GM19035 (cell line): ENCODE data around the gene RANBP1.

Experiments
- ATAC-seq: cut with Tn5 transposase; IDR thresholded peaks from one replicate; pipeline ENCODE4 v1.9.1; 2021; ENCODE audit not compliant: unreplicated experiment

Gene RANBP1

DNA sequence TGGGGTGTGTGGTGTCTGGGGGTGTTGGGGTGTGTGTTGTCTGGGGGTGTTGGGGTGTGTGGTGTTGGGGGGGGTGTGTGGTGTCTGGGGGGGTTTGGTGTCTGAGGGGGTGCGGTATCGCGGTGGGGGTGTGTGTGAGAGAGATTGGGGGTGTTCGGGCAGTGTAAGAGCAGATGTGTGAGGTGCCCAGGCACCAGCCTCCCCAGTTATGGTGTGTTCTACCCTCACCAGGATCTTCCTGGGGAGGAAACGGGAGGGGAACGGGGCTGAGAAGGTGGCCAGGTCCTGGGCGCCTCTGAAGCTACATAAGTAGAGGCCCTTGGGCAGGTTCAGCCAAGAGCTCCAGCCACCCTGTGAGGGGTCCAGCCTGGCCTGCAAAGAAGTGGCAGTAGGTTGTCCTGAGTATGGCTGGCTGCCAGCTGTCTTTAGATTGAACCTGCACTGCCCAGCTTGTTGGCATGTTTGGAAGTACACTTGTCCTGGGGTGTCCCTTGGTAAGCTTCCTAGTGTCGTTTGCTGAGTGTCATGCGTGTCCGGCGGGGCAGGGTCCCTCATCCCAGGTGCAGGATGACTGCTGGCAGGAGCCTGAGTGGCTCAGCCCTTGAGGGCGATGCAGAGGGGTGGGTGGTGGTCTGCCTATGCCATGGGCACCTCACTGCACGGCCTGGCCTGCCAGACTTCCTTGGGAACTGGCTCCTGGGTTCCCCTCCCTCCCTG, 7.6 kb downstream of the RANBP1 start:
- no peak for ATAC-seq

DNA sequence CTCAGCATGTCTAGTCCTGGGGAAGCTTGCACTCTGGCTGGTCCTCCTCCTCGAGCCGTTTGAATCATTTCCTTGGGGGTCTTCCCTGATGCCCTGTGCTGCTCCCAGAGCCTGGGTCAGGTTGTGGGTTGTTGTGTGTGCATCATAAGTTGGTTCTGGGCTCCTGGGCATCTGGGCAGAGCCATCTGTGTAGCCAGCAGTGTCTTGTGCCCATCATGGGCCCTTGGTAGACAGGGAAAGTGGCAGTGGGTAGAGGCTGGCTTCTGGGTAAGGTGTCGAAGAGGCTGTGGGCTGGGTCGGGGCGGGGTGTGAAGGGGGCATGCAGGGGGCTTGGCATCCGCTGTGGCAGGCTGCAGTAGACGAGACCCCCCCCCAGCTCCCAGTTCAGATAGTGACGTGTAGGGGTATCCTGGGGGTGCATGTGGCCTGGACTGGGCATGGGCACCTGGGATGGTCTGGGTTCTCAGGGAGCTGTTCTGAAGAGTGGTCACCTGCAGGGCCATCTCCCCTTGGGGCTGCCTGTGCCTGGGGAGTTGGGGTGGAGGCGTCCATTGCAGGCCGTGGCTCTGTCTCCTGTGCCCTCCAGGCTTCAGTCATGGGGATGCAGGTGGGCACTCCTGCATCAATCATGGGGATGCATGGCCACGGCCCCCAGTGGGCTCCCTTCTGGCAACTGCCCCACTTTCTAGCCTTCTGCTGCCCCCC, 8.3 kb downstream of the RANBP1 start:
- no peak for ATAC-seq

- no peak for ATAC-seq
These were observed 9.6 kb downstream of the RANBP1 start for GRCh38 chr22:20125201-20126174.

- no peak for ATAC-seq
These were observed 10.6 kb downstream of the RANBP1 start for GRCh38 chr22:20126284-20127029.

- ATAC-seq = no peak
These were observed 11.5 kb downstream of the RANBP1 start for GRCh38 chr22:20127318-20127868.

DNA sequence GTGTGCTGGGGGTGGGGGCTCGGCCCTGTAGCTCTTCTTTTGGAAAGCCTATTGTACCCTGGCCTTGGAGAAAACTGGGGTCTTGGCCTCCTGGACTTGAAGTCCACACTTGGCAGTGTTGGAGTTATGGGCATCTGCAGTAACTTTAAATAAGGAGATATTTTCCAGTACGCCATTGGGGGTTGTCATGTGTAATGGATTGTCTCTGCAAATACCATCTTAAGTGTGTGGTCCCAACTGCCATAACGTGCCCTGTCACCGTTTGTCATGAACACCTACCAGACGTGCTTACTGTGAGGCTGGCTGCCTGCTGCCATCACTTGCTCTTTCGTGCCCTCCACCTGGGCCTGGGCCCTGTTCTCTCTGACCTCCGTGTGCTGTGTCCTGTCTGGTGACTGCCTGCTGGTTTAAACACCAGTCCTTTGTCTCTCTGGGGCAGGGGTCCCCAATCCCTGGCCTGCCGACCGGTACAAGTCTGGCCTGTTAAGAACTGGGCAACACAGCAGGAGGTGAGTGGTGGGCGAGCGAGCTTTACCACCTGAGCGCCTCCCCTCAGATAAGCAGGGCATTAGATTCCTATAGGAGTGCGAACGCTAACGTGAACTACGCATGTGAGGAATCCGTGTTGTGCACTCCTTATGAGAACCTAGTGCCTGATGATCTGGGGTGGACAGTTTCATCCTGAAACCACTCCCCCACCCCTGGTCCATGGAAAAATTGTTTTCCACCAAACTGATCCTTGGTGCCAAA, 12.1 kb downstream of the RANBP1 start:
- no peak for ATAC-seq

DNA sequence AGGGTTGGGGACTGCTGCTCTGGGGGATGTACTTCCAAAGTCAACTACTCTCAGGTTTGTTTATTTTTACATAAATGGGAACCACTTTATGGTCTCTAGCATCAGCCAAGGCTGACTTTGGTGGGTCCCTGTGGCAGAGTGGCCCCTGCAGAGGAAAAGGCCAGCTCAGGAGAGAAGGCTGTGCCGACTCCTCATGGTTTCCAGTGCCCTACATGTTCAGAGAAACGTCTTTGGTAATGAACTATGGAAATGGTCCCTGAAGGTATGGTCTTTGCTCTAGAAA, 12.7 kb downstream of the RANBP1 start:
- ATAC-seq = no peak

- ATAC-seq = no peak
These were observed 13.2 kb downstream of the RANBP1 start for GRCh38 chr22:20128902-20129746.

GRCh38 chr22:20129747-20130014, 13.8 kb downstream of the RANBP1 start:
- ATAC-seq = no peak

GRCh38 chr22:20130319-20130718, 14.4 kb downstream of the RANBP1 start:
- no peak for ATAC-seq

- ATAC-seq = peak; percentile 57
These were observed 15.1 kb downstream of the RANBP1 start for GRCh38 chr22:20130731-20131596.

DNA sequence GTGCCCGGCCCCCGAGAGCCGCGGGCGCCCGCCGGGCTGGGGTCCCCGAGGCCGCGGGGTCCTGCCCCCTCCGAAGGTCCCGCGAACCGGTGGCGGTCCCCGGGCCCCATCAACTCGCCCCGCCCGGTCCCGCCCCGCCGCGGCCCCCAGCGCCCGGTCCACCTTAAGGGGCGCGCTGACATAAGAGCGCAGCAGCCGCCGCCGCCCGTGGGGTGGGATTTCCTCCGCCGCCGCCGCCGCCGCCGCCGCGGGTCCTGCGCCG, 15.6 kb downstream of the RANBP1 start, which contains the start of gene ZDHHC8:
ZDHHC8 (plus strand) TSS at position 208 of the 262 bp plus-strand sequence. CDS start 144 bp downstream, outside the sequence.
- ATAC-seq = peak; percentile 49

DNA sequence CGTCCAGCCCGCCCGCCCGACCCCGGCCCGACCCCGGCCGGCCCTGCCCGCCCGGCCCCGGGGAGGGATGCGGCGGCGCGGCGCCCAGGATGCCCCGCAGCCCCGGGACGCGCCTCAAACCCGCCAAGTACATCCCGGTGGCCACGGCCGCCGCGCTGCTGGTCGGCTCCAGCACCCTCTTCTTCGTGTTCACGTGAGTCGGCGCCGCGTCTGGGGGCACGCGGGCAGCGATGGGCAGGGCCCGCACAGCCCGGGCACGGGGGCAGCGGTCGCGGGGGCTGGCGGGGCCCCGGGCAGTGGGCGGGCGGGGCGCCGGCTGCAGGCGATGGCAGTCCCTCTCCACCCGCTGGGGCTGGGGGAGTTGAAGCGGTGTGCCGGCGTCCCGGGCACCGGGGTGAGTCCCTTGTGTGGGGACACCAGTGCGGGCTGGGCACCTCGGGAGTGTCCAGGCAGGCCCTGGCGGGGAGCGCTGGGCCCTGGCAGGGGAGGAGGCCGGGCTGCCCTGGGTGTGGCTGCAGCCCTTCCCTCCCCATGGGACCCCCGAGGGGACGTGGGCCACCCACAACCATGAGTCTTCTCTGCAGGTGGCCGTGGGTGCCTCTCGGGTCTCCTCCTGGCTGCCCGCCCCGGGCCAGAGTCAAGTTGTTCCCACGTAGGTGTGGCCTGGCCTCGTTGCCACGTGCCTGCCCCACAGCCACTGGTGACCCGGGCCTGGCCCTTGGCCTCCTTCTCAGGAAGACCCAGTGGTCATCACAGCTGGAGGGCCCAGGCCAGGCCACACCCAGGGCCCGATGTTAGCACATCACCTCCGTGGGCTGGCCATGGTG, 16.2 kb downstream of the RANBP1 start:
- no peak for ATAC-seq

DNA sequence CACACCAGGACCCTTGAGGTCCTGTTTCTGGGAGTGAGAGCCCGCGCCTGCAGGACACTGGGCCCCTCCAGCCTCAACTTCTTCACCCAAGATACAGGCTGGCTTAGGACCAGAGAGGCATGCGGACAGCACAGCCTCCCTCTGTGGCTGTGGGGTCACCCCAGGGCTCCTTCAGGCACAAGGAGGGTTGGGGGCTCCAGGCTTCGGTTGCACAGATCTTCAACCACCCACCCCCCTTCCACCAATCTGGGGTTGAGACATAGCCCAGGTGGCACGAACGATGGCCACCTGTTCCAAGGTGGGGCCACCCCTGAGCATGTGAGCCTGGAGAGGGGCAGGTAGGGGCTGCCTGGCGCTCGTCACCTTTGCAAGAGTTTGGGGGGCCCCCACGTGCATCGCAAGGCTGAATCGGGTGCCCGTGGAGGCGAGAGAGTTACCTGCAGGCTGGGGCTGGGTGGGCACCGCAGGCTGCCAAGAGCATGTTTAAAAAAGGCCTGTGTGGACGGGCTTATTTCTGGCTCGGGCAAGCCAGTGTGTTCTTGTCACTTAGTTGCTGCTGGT, 16.9 kb downstream of the RANBP1 start:
- no peak for ATAC-seq

DNA sequence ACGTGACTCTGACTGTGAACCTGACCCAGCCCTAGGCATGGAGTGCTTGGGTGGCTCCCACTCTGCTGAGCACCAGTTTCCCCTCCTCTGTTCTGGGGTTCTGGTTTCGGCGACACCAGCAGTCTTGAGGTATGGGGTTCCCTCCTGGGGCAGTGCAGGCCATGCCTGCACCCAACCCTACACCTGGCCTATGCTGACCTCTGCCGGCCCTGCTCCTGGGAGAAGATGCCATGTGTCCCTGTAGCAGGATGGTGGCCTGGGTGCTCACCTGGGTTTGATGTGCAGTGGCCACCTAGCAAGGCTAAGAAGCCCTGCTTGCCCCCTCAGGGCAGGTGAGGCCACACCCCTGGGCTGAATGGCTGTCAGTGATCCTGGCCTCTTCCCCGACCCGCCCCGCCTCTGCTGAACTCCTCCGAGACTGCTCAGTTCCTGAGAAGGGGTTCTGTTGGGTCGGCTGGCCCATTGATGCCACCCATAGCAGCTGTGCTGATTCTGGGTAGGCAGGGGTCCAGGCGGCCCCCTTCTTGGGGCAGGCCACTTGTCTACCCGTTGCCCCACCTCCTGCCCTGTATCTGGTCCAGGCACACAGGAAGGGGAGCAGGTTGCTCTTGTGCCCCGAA, 18.1 kb downstream of the RANBP1 start:
- ATAC-seq = no peak

DNA sequence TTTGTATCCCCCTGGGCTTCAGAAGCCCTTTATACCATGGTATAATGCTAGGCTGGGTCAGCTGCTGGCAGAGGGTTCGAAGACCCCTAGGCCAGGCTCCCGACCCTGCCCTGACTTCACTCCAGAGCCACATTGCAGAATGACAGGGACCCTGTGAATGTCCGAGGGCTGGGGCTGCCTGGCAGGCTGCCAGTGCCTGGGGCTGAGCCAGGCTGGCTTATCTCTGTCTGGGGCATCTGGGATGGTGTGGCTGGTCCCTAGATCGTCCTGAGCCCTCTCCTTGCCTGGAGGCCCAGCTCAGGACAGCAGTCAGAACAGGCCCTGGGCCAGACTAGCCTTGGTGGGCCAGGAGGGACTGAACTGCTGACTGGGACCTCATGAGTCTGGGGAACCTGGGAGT, 19.4 kb downstream of the RANBP1 start:
- ATAC-seq = no peak
